HL-60 (cell line): ENCODE data around the gene KLF16.

Experiments
- GABPA ChIP-seq: IDR thresholded peaks from 2 replicates; pipeline ENCODE4 v1.6.1; 2012; ENCODE audit warnings: low read depth
- POLR2AphosphoS5 ChIP-seq: IDR thresholded peaks from 2 replicates; pipeline ENCODE4 v1.6.1; 2012; ENCODE audit warnings: low read depth
- TF ChIP-seq, protein P1 (sequence below): IDR thresholded peaks from one replicate; pipeline ENCODE4 v1.5.1; 2011; ENCODE audit warnings: low read length, control low read depth, inconsistent platforms; ENCODE audit not compliant: insufficient read depth

DNA sequence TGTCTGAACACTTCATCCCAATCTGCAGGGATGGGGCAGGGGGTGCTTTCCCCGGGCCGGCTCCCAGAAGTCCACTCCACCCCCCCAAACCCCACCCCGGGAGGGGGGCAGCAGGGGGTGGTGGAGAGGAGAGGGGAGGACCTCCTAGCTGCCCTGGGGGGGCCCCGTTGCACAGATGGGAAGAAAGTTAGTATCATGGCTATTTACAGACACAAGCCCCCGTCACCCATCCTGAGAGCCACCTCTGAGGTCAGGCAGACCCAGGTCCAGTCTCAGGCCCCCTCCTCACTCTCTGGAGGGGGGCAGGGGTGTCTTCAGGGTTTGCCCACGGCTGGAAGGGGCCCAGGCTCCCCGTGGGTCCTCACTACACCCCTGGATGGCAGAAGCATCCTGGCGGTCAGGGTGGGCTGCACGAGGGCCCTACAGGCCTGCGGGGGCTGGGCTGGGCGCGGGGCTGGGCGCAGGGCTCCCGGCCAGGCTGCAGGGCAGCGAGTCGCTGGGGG, 9.3 kb downstream of the KLF16 start:
- TF ChIP-seq, protein P1, sequence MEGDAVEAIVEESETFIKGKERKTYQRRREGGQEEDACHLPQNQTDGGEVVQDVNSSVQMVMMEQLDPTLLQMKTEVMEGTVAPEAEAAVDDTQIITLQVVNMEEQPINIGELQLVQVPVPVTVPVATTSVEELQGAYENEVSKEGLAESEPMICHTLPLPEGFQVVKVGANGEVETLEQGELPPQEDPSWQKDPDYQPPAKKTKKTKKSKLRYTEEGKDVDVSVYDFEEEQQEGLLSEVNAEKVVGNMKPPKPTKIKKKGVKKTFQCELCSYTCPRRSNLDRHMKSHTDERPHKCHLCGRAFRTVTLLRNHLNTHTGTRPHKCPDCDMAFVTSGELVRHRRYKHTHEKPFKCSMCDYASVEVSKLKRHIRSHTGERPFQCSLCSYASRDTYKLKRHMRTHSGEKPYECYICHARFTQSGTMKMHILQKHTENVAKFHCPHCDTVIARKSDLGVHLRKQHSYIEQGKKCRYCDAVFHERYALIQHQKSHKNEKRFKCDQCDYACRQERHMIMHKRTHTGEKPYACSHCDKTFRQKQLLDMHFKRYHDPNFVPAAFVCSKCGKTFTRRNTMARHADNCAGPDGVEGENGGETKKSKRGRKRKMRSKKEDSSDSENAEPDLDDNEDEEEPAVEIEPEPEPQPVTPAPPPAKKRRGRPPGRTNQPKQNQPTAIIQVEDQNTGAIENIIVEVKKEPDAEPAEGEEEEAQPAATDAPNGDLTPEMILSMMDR, result no peak
- TF ChIP-seq POLR2AphosphoS5 (no peak), GABPA (no peak)
